PC-9 (cell line): ENCODE data around the gene ACTRT2. TPM values are rescaled to one million over a fixed set of nuclear protein-coding genes. Genes with fewer than 3 reads are reported as not detected.

Experiments
- BruUV-seq: library from RNA; stranded (reverse); fragments of 400-500 nt; replicated peaks from 2 replicates; lab custom pipeline; 2021; lab: Mats Ljungman, UMichigan
- CTCF ChIA-PET: fragments of 300-600 bp; sonication (Branson Sonifier 250); formaldehyde crosslinking; loops from one replicate; lab custom pipeline; 2022; ENCODE audit warnings: antibody characterized with exemption; lab: Charles Lee
- POLR2A ChIA-PET: fragments of 300-600 bp; sonication (Branson Sonifier 250); formaldehyde crosslinking; loops from one replicate; lab custom pipeline; 2022; ENCODE audit warnings: antibody characterized with exemption; ENCODE audit not compliant: unreplicated experiment; lab: Charles Lee
- DNase-seq, 2 experiments: peaks; one replicate each; pipeline versions ENCODE4 v3.0.0 to v3.0.0-alpha.2; 2015 to 2022; ENCODE audit warnings: mixed read lengths in 1 of 2
- H2AFZ ChIP-seq: fragments of 200-600 bp; sonication (generic); 2 replicates; pipeline ENCODE4 v1.8.1; 2017; ENCODE audit warnings: antibody characterized with exemption
- H3F3A ChIP-seq: fragments of 200-600 bp; sonication (generic); 2 replicates; pipeline ENCODE4 v1.8.1; 2017; ENCODE audit warnings: antibody characterized with exemption, mild to moderate bottlenecking, low read depth; ENCODE audit not compliant: insufficient read depth
- H3K27ac ChIP-seq: fragments of 200-600 bp; sonication (generic); 2 replicates; pipeline ENCODE4 v1.6.1; 2016; ENCODE audit warnings: mixed run types
- H3K27me3 ChIP-seq: fragments of 200-600 bp; sonication (generic); 2 replicates; pipeline ENCODE4 v1.6.1; 2016; ENCODE audit warnings: low read depth, mixed run types; ENCODE audit not compliant: insufficient read depth
- H3K36me3 ChIP-seq: fragments of 200-600 bp; sonication (generic); 2 replicates; pipeline ENCODE4 v1.6.1; 2016; ENCODE audit warnings: low read depth, mixed run types
- H3K4me1 ChIP-seq: fragments of 200-600 bp; sonication (generic); replicated peaks from 2 replicates; pipeline ENCODE4 v1.6.1; 2016; ENCODE audit warnings: mixed run types; ENCODE audit not compliant: insufficient read depth
- H3K4me2 ChIP-seq: fragments of 200-600 bp; sonication (generic); 2 replicates; pipeline ENCODE4 v1.6.1; 2017; ENCODE audit warnings: mixed run types
- H3K4me3 ChIP-seq: fragments of 200-600 bp; sonication (generic); 2 replicates; pipeline ENCODE4 v1.6.1; 2016; ENCODE audit warnings: mixed run types
- H3K79me2 ChIP-seq: fragments of 200-600 bp; sonication (generic); 2 replicates; pipeline ENCODE4 v1.6.1; 2017; ENCODE audit warnings: low read depth, mixed run types
- H3K9me2 ChIP-seq: fragments of 200-600 bp; sonication (generic); 2 replicates; pipeline ENCODE4 v1.8.1; 2017; ENCODE audit warnings: mild to moderate bottlenecking; ENCODE audit not compliant: insufficient read depth
- H3K9me3 ChIP-seq: fragments of 200-600 bp; sonication (generic); 2 replicates; pipeline ENCODE4 v1.8.1; 2016; ENCODE audit warnings: low read depth; ENCODE audit not compliant: insufficient read depth
- H4K20me1 ChIP-seq: fragments of 200-600 bp; sonication (generic); 2 replicates; pipeline ENCODE4 v1.8.1; 2017; ENCODE audit not compliant: insufficient read depth
- EZH2 ChIP-seq: fragments of 200-600 bp; sonication (generic); IDR thresholded peaks from 2 replicates; pipeline ENCODE4 v1.8.0; 2017; ENCODE audit warnings: antibody characterized with exemption, low read depth
- intact Hi-C: fragments of 100-400 bp; cut with micrococcal nuclease; formaldehyde crosslinking; loops from one replicate; pipeline ENCODE4 v1.10.0; 2022; ENCODE audit not compliant: unreplicated experiment
- total RNA-seq: library from RNA; stranded (reverse); gene quantifications from 2 replicates; pipeline ENCODE4 v1.2.3, GENCODE V29; 2021
- TF ChIP-seq, protein P1 (sequence below): fragments of 200-600 bp; sonication (generic); conservative IDR thresholded peaks from 2 replicates; pipeline ENCODE4 v1.6.1; 2017; ENCODE audit warnings: mixed run types, antibody characterized with exemption, mild to moderate bottlenecking, moderate library complexity

Gene ACTRT2
- total RNA-seq, 1 experiment from 2014 or later: not detected

DNA sequence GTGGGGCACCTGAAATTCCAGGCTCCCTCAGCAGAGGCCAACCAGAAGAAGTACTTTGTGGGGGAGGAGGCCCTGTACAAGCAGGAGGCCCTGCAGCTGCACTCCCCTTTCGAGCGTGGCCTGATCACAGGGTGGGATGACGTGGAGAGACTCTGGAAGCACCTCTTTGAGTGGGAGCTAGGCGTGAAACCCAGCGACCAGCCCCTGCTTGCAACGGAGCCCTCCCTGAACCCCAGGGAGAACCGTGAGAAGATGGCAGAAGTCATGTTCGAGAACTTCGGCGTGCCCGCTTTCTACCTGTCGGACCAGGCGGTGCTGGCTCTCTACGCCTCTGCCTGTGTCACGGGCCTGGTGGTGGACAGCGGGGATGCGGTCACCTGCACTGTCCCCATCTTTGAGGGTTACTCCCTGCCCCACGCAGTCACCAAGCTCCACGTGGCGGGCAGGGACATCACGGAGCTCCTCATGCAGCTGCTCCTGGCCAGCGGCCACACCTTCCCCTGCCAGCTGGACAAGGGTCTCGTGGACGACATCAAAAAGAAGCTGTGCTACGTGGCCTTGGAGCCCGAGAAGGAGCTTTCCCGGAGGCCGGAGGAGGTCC is 634 bp downstream of the ACTRT2 start:
- no peak for TF ChIP-seq EZH2
- TF ChIP-seq, protein P1, sequence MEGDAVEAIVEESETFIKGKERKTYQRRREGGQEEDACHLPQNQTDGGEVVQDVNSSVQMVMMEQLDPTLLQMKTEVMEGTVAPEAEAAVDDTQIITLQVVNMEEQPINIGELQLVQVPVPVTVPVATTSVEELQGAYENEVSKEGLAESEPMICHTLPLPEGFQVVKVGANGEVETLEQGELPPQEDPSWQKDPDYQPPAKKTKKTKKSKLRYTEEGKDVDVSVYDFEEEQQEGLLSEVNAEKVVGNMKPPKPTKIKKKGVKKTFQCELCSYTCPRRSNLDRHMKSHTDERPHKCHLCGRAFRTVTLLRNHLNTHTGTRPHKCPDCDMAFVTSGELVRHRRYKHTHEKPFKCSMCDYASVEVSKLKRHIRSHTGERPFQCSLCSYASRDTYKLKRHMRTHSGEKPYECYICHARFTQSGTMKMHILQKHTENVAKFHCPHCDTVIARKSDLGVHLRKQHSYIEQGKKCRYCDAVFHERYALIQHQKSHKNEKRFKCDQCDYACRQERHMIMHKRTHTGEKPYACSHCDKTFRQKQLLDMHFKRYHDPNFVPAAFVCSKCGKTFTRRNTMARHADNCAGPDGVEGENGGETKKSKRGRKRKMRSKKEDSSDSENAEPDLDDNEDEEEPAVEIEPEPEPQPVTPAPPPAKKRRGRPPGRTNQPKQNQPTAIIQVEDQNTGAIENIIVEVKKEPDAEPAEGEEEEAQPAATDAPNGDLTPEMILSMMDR: no peak
- Histone ChIP-seq H3K27me3 (peaks cover 79% of the 10 kb centered on the region), H2AFZ (no peak overlapping the region), H3K79me2 (no peaks in the 10 kb centered on the region), H3K4me2 (no peak overlapping the region), H3K9me2 (no peaks in the 10 kb centered on the region), H3F3A (no peaks in the 10 kb centered on the region), H3K4me1 (no peaks in the 10 kb centered on the region), H3K36me3 (no peaks in the 10 kb centered on the region), H3K4me3 (no peak overlapping the region), H3K9me3 (peaks cover 3% of the 10 kb centered on the region; the same call in 1 of the 2 replicates), H3K27ac (no peak overlapping the region), H4K20me1 (no peaks in the 10 kb centered on the region)
- ChIA-PET POLR2A (no interaction called here), CTCF (interaction anchor here (0.6 kb wide), 1 partner anchor 303 kb away, joined by 23 read pairs; no protein-coding TSS in a partner anchor)
- BruUV-seq: no TSS peak
- DNase-seq: no peak
- intact Hi-C loops: no loop called here

DNA sequence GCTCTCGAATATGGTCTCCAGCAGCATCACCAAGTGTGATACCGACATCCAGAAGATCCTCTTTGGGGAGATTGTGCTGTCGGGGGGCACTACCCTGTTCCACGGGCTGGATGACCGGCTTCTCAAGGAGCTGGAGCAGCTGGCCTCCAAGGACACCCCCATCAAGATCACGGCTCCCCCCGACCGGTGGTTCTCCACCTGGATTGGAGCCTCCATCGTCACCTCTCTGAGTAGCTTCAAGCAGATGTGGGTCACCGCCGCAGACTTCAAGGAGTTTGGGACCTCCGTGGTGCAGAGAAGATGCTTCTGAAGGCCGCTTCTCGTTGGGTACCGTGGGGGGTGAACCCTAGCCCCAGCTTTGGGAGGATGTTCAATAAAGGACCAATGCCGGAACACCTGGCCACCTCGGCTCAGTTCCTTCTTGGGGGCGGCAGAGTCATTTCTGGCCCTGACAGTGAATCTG is 1.3 kb downstream of the ACTRT2 start:
- H3K4me3 ChIP-seq: no peak overlapping the region
- peak; percentile 95; the same call in 1 of the 2 replicates for TF ChIP-seq EZH2
- TF ChIP-seq, protein P1: no peak
- H3K79me2 ChIP-seq: no peaks in the 10 kb centered on the region
- no peak for DNase-seq
- peaks cover 78% of the 10 kb centered on the region for H3K27me3 ChIP-seq
- no TSS peak for BruUV-seq
- intact Hi-C loops: no loop called here
- no peak overlapping the region for H3K4me2 ChIP-seq
- H2AFZ ChIP-seq: no peak overlapping the region
- no peak overlapping the region for H3K27ac ChIP-seq
- CTCF ChIA-PET: interaction anchor here (0.6 kb wide), 1 partner anchor 302 kb away, joined by 23 read pairs; no protein-coding TSS in a partner anchor
- no peaks in the 10 kb centered on the region for H3F3A ChIP-seq
- no peaks in the 10 kb centered on the region for H3K36me3 ChIP-seq
- H3K9me3 ChIP-seq: peaks cover 3% of the 10 kb centered on the region; the same call in 1 of the 2 replicates
- H4K20me1 ChIP-seq: no peaks in the 10 kb centered on the region
- H3K4me1 ChIP-seq: no peaks in the 10 kb centered on the region
- POLR2A ChIA-PET: no interaction called here
- no peaks in the 10 kb centered on the region for H3K9me2 ChIP-seq

DNA sequence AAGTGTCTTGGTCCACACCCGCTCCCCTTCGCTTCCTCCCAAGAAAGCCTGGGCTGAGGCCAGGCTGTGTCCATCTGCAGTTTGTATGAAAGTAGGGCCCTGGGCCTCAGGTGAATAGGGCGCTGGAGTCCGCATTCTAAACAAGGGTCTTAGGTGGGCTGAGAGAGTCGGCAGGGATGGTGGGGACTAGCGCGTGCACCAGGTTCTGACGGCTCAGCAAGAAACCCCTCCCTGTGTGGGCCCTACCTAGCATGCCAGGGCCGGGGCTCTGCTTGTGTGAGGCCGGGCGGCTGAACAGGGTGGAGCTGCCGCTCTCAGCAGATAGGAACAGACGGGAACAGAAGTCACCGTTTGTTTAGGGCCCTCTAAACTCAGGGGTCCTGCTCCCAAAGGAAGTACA is 1.7 kb downstream of the ACTRT2 start:
- peaks cover 78% of the 10 kb centered on the region for H3K27me3 ChIP-seq
- H3K4me1 ChIP-seq: no peaks in the 10 kb centered on the region
- TF ChIP-seq, protein P1: no peak
- TF ChIP-seq EZH2: no peak; the same call in 1 of the 2 replicates
- POLR2A ChIA-PET: no interaction called here
- intact Hi-C loops: no loop called here
- H3K36me3 ChIP-seq: no peaks in the 10 kb centered on the region
- no TSS peak for BruUV-seq
- no peaks in the 10 kb centered on the region for H4K20me1 ChIP-seq
- CTCF ChIA-PET: no interaction called here
- H3K27ac ChIP-seq: no peak overlapping the region
- H3K9me2 ChIP-seq: no peaks in the 10 kb centered on the region
- peaks cover 3% of the 10 kb centered on the region; the same call in 1 of the 2 replicates for H3K9me3 ChIP-seq
- H3K4me3 ChIP-seq: no peak overlapping the region
- H3F3A ChIP-seq: no peaks in the 10 kb centered on the region
- no peak for DNase-seq
- no peak overlapping the region for H2AFZ ChIP-seq
- no peaks in the 10 kb centered on the region for H3K79me2 ChIP-seq
- H3K4me2 ChIP-seq: no peak overlapping the region
